Smooth muscle cell (in vitro differentiated cells): ENCODE measurements around the gene MAP4K1. TPM values are rescaled to one million over a fixed set of nuclear protein-coding genes. Genes with fewer than 3 reads are reported as not detected.

Source experiments
- DNase-seq: peaks from one replicate; lab custom pipeline; 2025; ENCODE audit not compliant: unreplicated experiment; lab: John Stamatoyannopoulos, UW
- H2AFZ ChIP-seq: fragments of 200-600 bp; sonication (generic); 2 replicates; pipeline ENCODE4 v1.6.0; 2016; ENCODE audit warnings: antibody characterized with exemption, low read depth, mild to moderate bottlenecking
- H3F3A ChIP-seq: fragments of 200-600 bp; sonication (generic); 2 replicates; pipeline ENCODE4 v1.6.0; 2017; ENCODE audit warnings: antibody characterized with exemption, low read depth
- H3K27ac ChIP-seq: fragments of 200-600 bp; sonication (generic); 2 replicates; pipeline ENCODE4 v1.5.1; 2016; ENCODE audit warnings: low read depth, mild to moderate bottlenecking
- H3K27me3 ChIP-seq: fragments of 200-600 bp; sonication (generic); 2 replicates; pipeline ENCODE4 v1.6.1; 2016; ENCODE audit warnings: low read depth, mild to moderate bottlenecking
- H3K36me3 ChIP-seq: fragments of 200-600 bp; sonication (generic); 2 replicates; pipeline ENCODE4 v1.5.1; 2016; ENCODE audit warnings: low read depth
- H3K4me1 ChIP-seq: fragments of 200-600 bp; sonication (generic); 2 replicates; pipeline ENCODE4 v1.5.1; 2016; ENCODE audit warnings: low read depth
- H3K4me2 ChIP-seq: fragments of 200-600 bp; sonication (generic); 2 replicates; pipeline ENCODE4 v1.6.0; 2016; ENCODE audit warnings: mild to moderate bottlenecking
- H3K4me3 ChIP-seq: fragments of 200-600 bp; sonication (generic); 2 replicates; pipeline ENCODE4 v1.5.1; 2016; ENCODE audit warnings: mild to moderate bottlenecking
- H3K79me2 ChIP-seq: fragments of 200-600 bp; sonication (generic); 2 replicates; pipeline ENCODE4 v1.6.0; 2016; ENCODE audit warnings: low read depth, mild to moderate bottlenecking
- H3K9ac ChIP-seq: fragments of 200-600 bp; sonication (generic); 2 replicates; pipeline ENCODE4 v1.6.0; 2016; ENCODE audit warnings: low read depth
- H3K9me3 ChIP-seq: fragments of 200-600 bp; sonication (generic); replicated peaks from 2 replicates; pipeline ENCODE4 v1.5.1; 2016; ENCODE audit warnings: low read depth
- H4K20me1 ChIP-seq: fragments of 200-600 bp; sonication (generic); 2 replicates; pipeline ENCODE4 v1.6.0; 2016; ENCODE audit warnings: low read depth
- CTCF ChIP-seq: fragments of 200-600 bp; sonication (generic); IDR thresholded peaks from 2 replicates; pipeline ENCODE4 v1.5.1; 2017; ENCODE audit warnings: borderline replicate concordance, mild to moderate bottlenecking, antibody characterized with exemption; ENCODE audit not compliant: insufficient read depth, poor library complexity, severe bottlenecking
- WGBS: methylation state at CpG from one replicate; pipeline ENCODE4 v1.1.7; 2016; ENCODE audit warnings: low lambda C conversion rate; 5-methylcytosine and 5-hydroxymethylcytosine counted together
- polyA plus RNA-seq: library from polyadenylated mRNA; unstranded; fragments of >200 nt; fragmentation: Nextera tagmentation; extraction: Ambion mirVana; gene quantifications from 2 replicates; pipeline ENCODE4 v1.2.1, GENCODE V29; 2016
- total RNA-seq: library from RNA; depleted of rRNA; stranded (reverse); fragments of >200 nt; gene quantifications from 2 replicates; pipeline ENCODE4 v1.2.3, GENCODE V29; 2014

MAP4K1 gene
- total and polyA plus RNA-seq, 2 experiments from 2014 or later: 0.22 to 0.91 TPM

GRCh38 chr19:38539751-38540150, 78.0 kb downstream of the MAP4K1 start:
- no peak overlapping the region for H3K27ac ChIP-seq
- no peaks in the 10 kb centered on the region for H3K36me3 ChIP-seq
- H2AFZ ChIP-seq: no peak overlapping the region
- DNase-seq: no peak
- no peaks in the 10 kb centered on the region for H3K27me3 ChIP-seq
- no peak for TF ChIP-seq CTCF
- H3K9me3 ChIP-seq: no peaks in the 10 kb centered on the region
- H3K9ac ChIP-seq: no peak overlapping the region
- H3K4me1 ChIP-seq: peaks cover 3% of the 10 kb centered on the region
- no peak overlapping the region for H3K4me3 ChIP-seq
- H4K20me1 ChIP-seq: no peaks in the 10 kb centered on the region
- H3K4me2 ChIP-seq: no peak overlapping the region
- no peaks in the 10 kb centered on the region for H3K79me2 ChIP-seq
- WGBS: 52% methylated on average over 1 of the region's 1 CpG
- no peaks in the 10 kb centered on the region for H3F3A ChIP-seq

GRCh38 chr19:38538793-38539528, 78.8 kb downstream of the MAP4K1 start:
- Histone ChIP-seq H3K36me3 (no peaks in the 10 kb centered on the region), H3K4me1 (no peaks in the 10 kb centered on the region), H3K4me3 (no peak overlapping the region), H2AFZ (no peak overlapping the region), H3K27me3 (no peaks in the 10 kb centered on the region), H3K27ac (no peak overlapping the region), H3K9me3 (no peaks in the 10 kb centered on the region), H3F3A (no peaks in the 10 kb centered on the region), H4K20me1 (no peaks in the 10 kb centered on the region), H3K4me2 (no peak overlapping the region), H3K9ac (no peak overlapping the region), H3K79me2 (no peaks in the 10 kb centered on the region)
- no peak for DNase-seq
- no peak for TF ChIP-seq CTCF
- 79% methylated on average over 6 of the region's 6 CpGs for WGBS

DNA sequence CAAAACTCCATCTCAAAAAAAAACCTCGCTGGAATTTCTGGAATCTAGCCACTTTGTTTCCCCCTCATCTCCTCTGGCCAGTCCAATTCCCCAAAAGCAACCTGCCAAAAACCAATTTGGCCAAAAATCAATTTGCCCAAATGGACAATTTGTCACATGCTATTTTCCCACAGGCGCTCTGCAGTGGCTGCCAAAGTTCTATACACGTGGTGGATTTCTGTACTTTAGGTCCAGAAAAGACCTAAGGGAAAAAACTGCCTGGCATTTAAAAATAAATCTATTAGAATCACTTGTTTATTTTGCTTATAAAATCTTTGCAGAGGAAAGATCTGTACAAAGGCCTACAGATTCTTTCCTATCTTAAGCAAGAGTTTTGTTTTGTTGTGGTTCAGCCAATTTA, 79.4 kb downstream of the MAP4K1 start:
- H3K4me2 ChIP-seq: no peak overlapping the region
- no peaks in the 10 kb centered on the region for H3K9me3 ChIP-seq
- no peak overlapping the region for H3K27ac ChIP-seq
- no peaks in the 10 kb centered on the region for H3K4me1 ChIP-seq
- no peak for DNase-seq
- no peaks in the 10 kb centered on the region for H3K27me3 ChIP-seq
- no peak overlapping the region for H2AFZ ChIP-seq
- no peaks in the 10 kb centered on the region for H3K36me3 ChIP-seq
- H3K4me3 ChIP-seq: no peak overlapping the region
- no peak for TF ChIP-seq CTCF
- no peak overlapping the region for H3K9ac ChIP-seq
- no peaks in the 10 kb centered on the region for H4K20me1 ChIP-seq
- WGBS: 80% methylated on average over 3 of the region's 3 CpGs
- H3F3A ChIP-seq: no peaks in the 10 kb centered on the region
- H3K79me2 ChIP-seq: no peaks in the 10 kb centered on the region

Other genes with a start within 250 kb of the MAP4K1 start
- gene PSMD8, start 243.4 kb downstream of the MAP4K1 start, total RNA-seq: 279 and 377 TPM in 2 replicates
- 387 and 404 TPM in 2 replicates for gene PSMD8, start 243.4 kb downstream of the MAP4K1 start, polyA plus RNA-seq
- gene GGN, start 229.9 kb downstream of the MAP4K1 start, total RNA-seq: 2.1 TPM in 1 of 2 replicates, not detected in the other
- 1.00 and 2.2 TPM in 2 replicates for gene GGN, start 229.9 kb downstream of the MAP4K1 start, polyA plus RNA-seq
- gene SPRED3, start 229.3 kb downstream of the MAP4K1 start, total RNA-seq: 1.7 and 3.0 TPM in 2 replicates
- 1.8 and 2.8 TPM in 2 replicates for gene SPRED3, start 229.3 kb downstream of the MAP4K1 start, polyA plus RNA-seq
- gene FAM98C, start 214.9 kb downstream of the MAP4K1 start, total RNA-seq: 7.5 and 8.5 TPM in 2 replicates
- 15.9 and 26.1 TPM in 2 replicates for gene FAM98C, start 214.9 kb downstream of the MAP4K1 start, polyA plus RNA-seq
- not detected in 2 replicates for gene RASGRP4, start 191.7 kb downstream of the MAP4K1 start, total RNA-seq
- gene RASGRP4, start 191.7 kb downstream of the MAP4K1 start, polyA plus RNA-seq: not detected in 2 replicates
- 0.13 and 0.31 TPM in 2 replicates for gene RYR1, start 184.3 kb downstream of the MAP4K1 start, total RNA-seq
- 0.08 and 0.95 TPM in 2 replicates for gene RYR1, start 184.3 kb downstream of the MAP4K1 start, polyA plus RNA-seq
- gene EIF3K, start 1.2 kb upstream of the MAP4K1 start, total RNA-seq: 324 and 334 TPM in 2 replicates
- 178 and 181 TPM in 2 replicates for gene EIF3K, start 1.2 kb upstream of the MAP4K1 start, polyA plus RNA-seq
- 311 TPM in 2 replicates for gene ACTN4, start 29.7 kb upstream of the MAP4K1 start, total RNA-seq
- 53.8 and 60.4 TPM in 2 replicates for gene ACTN4, start 29.7 kb upstream of the MAP4K1 start, polyA plus RNA-seq
- 3.2 and 5.5 TPM in 2 replicates for gene CAPN12, start 126.5 kb upstream of the MAP4K1 start, total RNA-seq
- 1.4 and 6.5 TPM in 2 replicates for gene CAPN12, start 126.5 kb upstream of the MAP4K1 start, polyA plus RNA-seq
- not detected in 2 replicates for gene LGALS7, start 155.6 kb upstream of the MAP4K1 start, total RNA-seq
- 3.4 TPM in 1 of 2 replicates, not detected in the other for gene LGALS7, start 155.6 kb upstream of the MAP4K1 start, polyA plus RNA-seq
- 3.0 TPM in 1 of 2 replicates, not detected in the other for gene LGALS7B, start 171.2 kb upstream of the MAP4K1 start, total RNA-seq
- gene LGALS7B, start 171.2 kb upstream of the MAP4K1 start, polyA plus RNA-seq: 0.56 TPM in 1 of 2 replicates, not detected in the other
- not detected in 2 replicates for gene LGALS4, start 195.0 kb upstream of the MAP4K1 start, total RNA-seq
- gene LGALS4, start 195.0 kb upstream of the MAP4K1 start, polyA plus RNA-seq: 1.3 and 2.4 TPM in 2 replicates
- 41.4 and 47.6 TPM in 2 replicates for gene ECH1, start 213.8 kb upstream of the MAP4K1 start, total RNA-seq
- 142 and 154 TPM in 2 replicates for gene ECH1, start 213.8 kb upstream of the MAP4K1 start, polyA plus RNA-seq
- 170 and 174 TPM in 2 replicates for gene HNRNPL, start 232.0 kb upstream of the MAP4K1 start, total RNA-seq
- 158 and 173 TPM in 2 replicates for gene HNRNPL, start 232.0 kb upstream of the MAP4K1 start, polyA plus RNA-seq